HG03354 (cell line): ENCODE data around the gene LECT2.
A peak's percentile ranks its signal among the peaks of the same experiment; 100 is the strongest.

Experiments
- ATAC-seq: cut with Tn5 transposase; IDR thresholded peaks from one replicate; pipeline ENCODE4 v1.9.1; 2021; ENCODE audit warnings: mild to moderate bottlenecking; ENCODE audit not compliant: unreplicated experiment, poor library complexity, severe bottlenecking

The LECT2 gene

DNA sequence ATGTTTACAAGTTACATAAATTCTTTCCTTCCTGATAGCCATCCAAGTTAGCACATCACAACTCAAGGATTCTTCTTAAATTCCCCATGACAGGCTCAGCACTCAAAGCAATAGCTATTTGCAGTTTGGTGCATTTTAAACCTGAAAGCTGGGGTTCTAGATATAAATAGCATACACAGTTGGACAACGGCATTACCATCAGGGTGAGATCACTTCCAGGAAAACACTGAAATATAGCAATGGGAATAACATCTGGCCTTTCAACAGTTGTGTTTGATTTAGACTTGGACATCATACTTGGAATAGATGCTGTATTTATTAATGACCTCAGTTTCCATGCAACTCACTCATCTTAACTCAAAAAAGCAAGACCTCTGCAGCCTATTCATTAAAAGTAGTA is 24.7 kb upstream of the LECT2 start:
- no peak for ATAC-seq

GRCh38 chr5:135978993-135979392 is 24.2 kb upstream of the LECT2 start:
- ATAC-seq: no peak

GRCh38 chr5:135978212-135978631 is 23.4 kb upstream of the LECT2 start:
- no peak for ATAC-seq

- peak; percentile 85 for ATAC-seq
These were observed 22.7 kb upstream of the LECT2 start for GRCh38 chr5:135977375-135977928.

GRCh38 chr5:135976216-135976615 is 21.4 kb upstream of the LECT2 start:
- no peak for ATAC-seq

- ATAC-seq: no peak
These were observed 20.3 kb upstream of the LECT2 start for GRCh38 chr5:135975122-135975521.

DNA sequence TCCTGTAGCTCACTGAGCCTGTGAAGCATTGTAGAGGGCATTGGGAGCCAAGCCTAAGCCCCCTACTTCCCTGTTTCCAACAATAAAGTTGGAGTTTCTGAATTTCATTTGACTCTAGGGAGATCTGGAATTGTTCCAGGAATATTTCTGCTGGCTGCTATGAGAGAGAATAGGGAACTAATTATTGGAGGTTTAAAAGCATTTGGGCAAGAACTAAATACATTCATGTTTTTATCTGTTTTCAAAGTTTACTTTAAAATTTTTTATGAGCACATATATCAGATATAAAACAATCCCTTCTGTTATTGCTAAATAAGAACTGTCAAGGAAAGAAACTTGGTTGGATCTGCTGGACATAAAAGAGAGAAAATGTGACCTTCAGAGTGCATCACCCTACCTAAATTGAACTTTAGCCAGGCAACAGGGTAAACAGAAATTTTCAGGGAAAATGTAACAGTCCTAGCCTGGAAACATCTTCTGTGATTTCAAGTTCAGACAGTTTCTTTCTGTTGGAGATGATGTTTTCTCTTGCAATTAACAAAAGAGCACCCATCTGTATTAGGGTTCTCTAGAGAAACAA is 19.3 kb upstream of the LECT2 start:
- no peak for ATAC-seq

- ATAC-seq: no peak
These were observed 18.7 kb upstream of the LECT2 start for GRCh38 chr5:135973323-135974020.

DNA sequence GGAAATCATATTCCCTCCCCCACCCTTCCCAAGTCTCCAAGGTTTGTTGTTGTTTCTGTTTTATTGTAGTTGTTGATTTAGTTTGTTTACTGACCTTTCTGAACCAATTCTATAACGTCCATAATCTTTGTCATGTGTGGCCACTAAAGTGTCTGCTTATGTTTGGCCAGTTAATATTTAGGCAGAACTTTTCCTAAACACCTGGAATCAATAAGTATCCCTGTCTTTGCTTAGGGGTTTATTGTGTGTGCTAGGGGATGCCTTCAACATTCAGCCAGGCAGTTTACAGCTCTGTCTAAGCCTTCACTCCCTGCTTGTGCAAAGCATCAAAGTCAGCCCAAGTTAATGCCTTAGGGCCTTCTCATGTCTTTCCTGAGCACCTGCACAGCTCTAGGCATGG is 16.9 kb upstream of the LECT2 start:
- ATAC-seq: no peak

DNA sequence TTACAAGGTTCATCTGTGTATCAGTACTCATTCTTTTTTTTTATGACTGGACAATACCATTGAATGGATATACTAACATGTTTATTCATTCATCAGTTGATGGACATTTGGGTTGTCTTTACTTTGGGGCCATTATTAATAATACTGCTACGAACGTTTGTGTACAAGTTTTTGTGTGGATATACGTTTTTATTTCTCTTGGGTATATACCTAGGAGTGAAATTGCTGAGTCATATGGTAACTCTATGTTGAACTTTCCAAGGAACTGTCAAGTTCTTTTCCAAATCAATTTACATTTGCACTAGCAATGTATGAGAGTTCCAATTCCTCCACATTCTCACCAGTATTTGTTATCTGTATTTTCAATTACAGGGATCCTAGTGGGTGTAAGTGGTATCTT is 12.0 kb upstream of the LECT2 start:
- no peak for ATAC-seq

DNA sequence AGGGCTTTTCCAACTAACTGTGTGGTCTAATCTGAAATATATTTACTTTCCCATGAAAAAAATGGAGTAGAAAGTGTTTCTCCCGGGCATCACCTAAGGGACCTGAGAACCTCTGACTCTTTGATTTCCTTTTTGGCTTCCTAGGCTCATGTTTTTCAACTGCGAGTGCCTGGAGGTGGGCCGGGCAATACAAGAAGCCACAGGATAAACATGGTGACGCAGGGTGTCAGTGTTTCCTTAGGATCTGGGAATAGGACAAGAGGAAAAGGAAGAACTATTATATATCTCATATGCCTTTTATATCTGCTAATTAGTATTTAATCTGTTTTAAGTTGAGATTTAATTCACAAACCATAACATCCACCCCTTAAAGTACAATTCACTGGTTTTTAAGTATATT is 11.4 kb upstream of the LECT2 start:
- ATAC-seq: no peak

DNA sequence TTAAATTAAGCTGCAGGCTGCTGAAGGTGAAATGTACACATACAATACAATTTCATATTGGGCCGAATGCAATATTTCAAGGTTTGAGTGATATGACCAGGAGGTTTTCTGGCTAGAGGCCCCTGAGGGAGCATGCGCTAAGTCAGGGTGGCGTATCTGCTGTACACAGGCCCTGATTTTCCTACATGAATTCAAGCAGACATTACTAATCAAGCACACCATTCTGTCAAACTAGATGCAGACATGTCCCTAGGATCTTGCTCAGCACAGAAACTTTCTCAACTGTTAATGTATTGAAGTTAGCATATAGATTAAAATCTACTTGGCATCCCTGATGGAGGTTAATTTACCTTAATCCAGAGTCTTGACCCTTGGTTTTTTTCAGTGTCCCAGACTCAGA is 10.7 kb upstream of the LECT2 start:
- no peak for ATAC-seq

- no peak for ATAC-seq
These were observed 10.0 kb upstream of the LECT2 start for GRCh38 chr5:135964670-135965320.

- no peak for ATAC-seq
These were observed 742 bp upstream of the LECT2 start for GRCh38 chr5:135955525-135955924.

DNA sequence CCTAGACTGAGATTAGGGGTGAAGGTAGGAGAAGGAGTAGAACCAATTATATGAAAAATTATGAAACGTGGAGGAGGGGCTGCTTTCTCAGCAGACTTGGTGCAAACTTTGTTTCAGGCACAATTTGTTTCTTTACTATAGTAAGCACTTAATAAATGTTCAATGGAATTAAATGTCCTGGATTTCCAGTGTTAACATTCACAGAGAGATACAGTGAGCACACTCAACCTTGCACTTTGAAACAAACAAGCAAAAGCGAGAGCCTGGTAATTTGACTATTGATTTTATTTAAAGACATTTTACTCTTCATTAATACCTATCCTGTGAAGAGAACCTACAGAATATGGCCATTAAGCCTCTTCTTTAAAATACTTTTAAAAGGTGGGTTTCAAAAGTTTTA is 933 bp downstream of the LECT2 start:
- no peak for ATAC-seq

GRCh38 chr5:135952683-135953082 is 2.1 kb downstream of the LECT2 start:
- no peak for ATAC-seq

GRCh38 chr5:135951807-135952206 is 3.0 kb downstream of the LECT2 start:
- no peak for ATAC-seq

DNA sequence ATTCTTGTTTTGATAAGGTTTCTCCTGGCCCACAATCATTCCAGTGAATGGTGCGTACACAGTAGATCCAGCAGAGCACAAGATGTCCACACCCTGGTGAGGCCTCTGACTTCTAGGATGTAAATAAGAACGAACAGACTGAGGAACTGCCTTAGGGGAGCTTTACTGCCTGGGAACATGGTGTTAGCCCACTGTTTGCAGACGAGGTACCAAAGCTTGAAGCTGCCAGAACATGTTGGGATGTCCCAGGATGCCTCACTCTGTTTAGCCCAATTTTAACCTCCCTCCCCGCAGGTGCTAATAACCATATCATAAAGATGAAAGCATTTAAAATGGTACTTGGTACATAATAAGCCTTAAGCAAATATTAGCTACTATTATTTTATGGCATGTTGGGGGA is 3.5 kb downstream of the LECT2 start:
- ATAC-seq: no peak

- ATAC-seq: no peak
These were observed 4.2 kb downstream of the LECT2 start for GRCh38 chr5:135950611-135951010.

DNA sequence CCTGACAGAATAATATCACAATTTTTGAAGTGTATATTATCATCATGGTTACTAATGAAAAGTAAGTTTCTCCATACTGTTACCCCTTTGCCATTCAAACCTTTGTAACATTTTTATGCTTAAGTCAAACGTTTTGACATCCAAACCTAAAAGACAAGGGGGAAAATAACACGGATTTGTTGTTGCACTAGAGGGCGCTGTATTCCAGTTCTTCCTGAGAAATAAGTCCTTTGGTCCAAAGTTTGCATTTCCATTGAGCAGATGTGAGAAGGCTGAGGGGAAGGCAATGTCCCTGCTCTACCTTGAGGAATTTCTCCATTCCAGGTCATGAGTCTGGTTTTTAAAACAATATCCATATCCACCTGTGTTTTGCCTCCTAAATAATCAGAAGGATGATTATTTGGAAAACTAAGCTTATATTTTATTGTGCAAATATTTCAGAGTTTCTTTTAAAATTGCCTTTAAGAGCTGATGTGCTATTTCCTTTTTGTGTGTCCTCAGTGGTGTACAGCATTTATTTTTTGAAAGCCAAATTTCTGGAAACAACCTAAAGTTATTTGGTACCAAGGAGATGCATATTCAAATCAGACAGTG is 9.7 kb downstream of the LECT2 start:
- ATAC-seq: no peak

- ATAC-seq: no peak
These were observed 10.2 kb downstream of the LECT2 start for GRCh38 chr5:135944564-135944963.
